T-cell (primary cell): ENCODE measurements around the gene BTG1. TPM values are rescaled to one million over a fixed set of nuclear protein-coding genes. Genes with fewer than 3 reads are reported as not detected.

ENCODE experiments used
- ATAC-seq, 4 experiments: fragments of 200-7000 bp in 3 of 4; fragments of 150-1000 bp in 1 of 4; cut with Tn5 transposase; replicated peaks in 1 of 4; 1 replicate in 3 of 4; 2 replicates in 1 of 4; pipeline ENCODE4 v1.10.0; 2021; ENCODE audit warnings: moderate library complexity in 3 of 4, mild to moderate bottlenecking in 2 of 4, moderate number of reproducible peaks in 1 of 4
- CTCF ChIA-PET, 2 donors: fragments of 300-600 bp; sonication (Branson Sonifier 250); formaldehyde crosslinking; loops; one replicate each; lab custom pipeline; 2022; ENCODE audit warnings: antibody characterized with exemption in 2 of 2; lab: Charles Lee
- POLR2A ChIA-PET, 2 donors: fragments of 300-600 bp; sonication (Branson Sonifier 250); formaldehyde crosslinking; loops; one replicate each; lab custom pipeline; 2022; ENCODE audit warnings: antibody characterized with exemption in 2 of 2; lab: Charles Lee
- DNase-seq, 35 experiments: peaks; one replicate each; pipeline versions ENCODE4 v3.0.0 to v3.0.0-alpha.2; 2013 to 2023
- H3K27ac ChIP-seq: one replicate; pipeline ENCODE4 v1.5.1; 2013; ENCODE audit warnings: low read length
- H3K27me3 ChIP-seq, 2 experiments: replicated peaks in 1 of 2; 1 replicate in 1 of 2; 2 replicates in 1 of 2; pipeline versions ENCODE4 v1.6.1 to v1.7.0; 2013; ENCODE audit warnings: low read length in 1 of 2, mixed read lengths in 1 of 2; ENCODE audit not compliant: control insufficient read depth in 2 of 2, insufficient read depth in 2 of 2; ENCODE audit errors: extremely low read depth in 1 of 2
- H3K36me3 ChIP-seq, 2 donors: 1 replicate in 1 of 2; 2 replicates in 1 of 2; pipeline versions ENCODE4 v1.6.1 to v1.7.0; 2013; ENCODE audit warnings: low read length in 1 of 2; ENCODE audit not compliant: control insufficient read depth in 2 of 2, insufficient read depth in 1 of 2; ENCODE audit errors: extremely low read depth in 1 of 2
- H3K4me1 ChIP-seq, 2 experiments: 1 replicate in 1 of 2; 2 replicates in 1 of 2; pipeline versions ENCODE4 v1.6.1 to v1.7.0; 2013; ENCODE audit warnings: low read length in 2 of 2, mixed read lengths in 1 of 2; ENCODE audit not compliant: insufficient read depth in 2 of 2, control insufficient read depth in 1 of 2; ENCODE audit errors: extremely low read depth in 1 of 2
- H3K4me3 ChIP-seq, 2 donors: 1 replicate in 1 of 2; 2 replicates in 1 of 2; pipeline versions ENCODE4 v1.5.1 to v1.7.0; 2013; ENCODE audit warnings: mild to moderate bottlenecking in 2 of 2, low read length in 1 of 2, moderate library complexity in 1 of 2; ENCODE audit not compliant: control insufficient read depth in 1 of 2; ENCODE audit errors: extremely low read depth in 1 of 2
- H3K9me3 ChIP-seq: 2 replicates; pipeline ENCODE4 v1.7.0; 2013
- H3K27ac Mint-ChIP-seq, 2 donors: one replicate each; pipeline ENCODE4 v1.8.0; 2020 to 2021; ENCODE audit warnings: mild to moderate bottlenecking in 2 of 2, mixed read lengths in 2 of 2
- H3K27me3 Mint-ChIP-seq, 2 donors: one replicate each; pipeline ENCODE4 v1.8.0; 2021 to 2022; ENCODE audit warnings: mixed read lengths in 2 of 2
- H3K36me3 Mint-ChIP-seq: one replicate; pipeline ENCODE4 v1.8.0; 2021; ENCODE audit warnings: mixed read lengths
- H3K4me1 Mint-ChIP-seq, 3 donors: one replicate each; pipeline ENCODE4 v1.8.0; 2020 to 2022; ENCODE audit warnings: mixed read lengths in 3 of 3, mild to moderate bottlenecking in 1 of 3
- H3K4me3 Mint-ChIP-seq, 3 donors: one replicate each; pipeline ENCODE4 v1.8.0; 2020 to 2022; ENCODE audit warnings: mild to moderate bottlenecking in 3 of 3, mixed read lengths in 3 of 3, moderate library complexity in 3 of 3
- H3K9me3 Mint-ChIP-seq, 3 donors: one replicate each; pipeline ENCODE4 v1.8.0; 2020 to 2022; ENCODE audit warnings: mixed read lengths in 3 of 3
- WGBS: methylation state at CpG from one replicate; pipeline ENCODE4 v1.1.5; 2013; ENCODE audit warnings: missing lambda C conversion rate; ENCODE audit not compliant: insufficient coverage; 5-methylcytosine and 5-hydroxymethylcytosine counted together
- total RNA-seq, 35 experiments: library from RNA in 6 of 35; stranded (reverse) in 6 of 35; fragments of 120-200 nt in 1 of 35; gene quantifications; one replicate each; pipeline versions ENCODE4 v1.2.1 to v1.2.4 and lab custom pipeline; 2013 to 2026

Gene BTG1
- total RNA-seq, 5 donors from 2014 or later (not counting 1 experiment from before 2014, with no cell fraction given) = 484 to 1,238 (median 551) TPM

GRCh38 chr12:92134638-92135274 lies 10.9 kb downstream of the BTG1 start:
- Histone ChIP-seq H3K9me3 (no peaks in the 10 kb centered on the region), H3K27me3 (no peaks in the 10 kb centered on the region), H3K4me3 (peak overlapping the region; percentile 38 to 77), H3K36me3 (peaks cover 0 to 4% of the 10 kb centered on the region in 2 donors), H3K4me1 (peaks cover 44 to 79% of the 10 kb centered on the region in 2 experiments), H3K27ac (peak overlapping the region; percentile 91)
- no CpG with 5 or more reads among the region's 5 CpGs for WGBS
- peak overlapping the region; percentile 100 for H3K4me3 Mint-ChIP-seq
- peak overlapping the region; percentile 88 to 99 for H3K27ac Mint-ChIP-seq
- CTCF ChIA-PET = interaction anchor here (0.6 to 3.7 kb wide), 9 partner anchors 11 to 752 kb away, joined by 3 to 13 read pairs (median 4); partner anchors contain the start of gene BTG1 (in 1 of the 2)
- POLR2A ChIA-PET = interaction anchor here (0.5 to 9.5 kb wide), 13 partner anchors 9 to 496 kb away, joined by 3 to 170 read pairs (median 3); partner anchors contain the start of gene BTG1 (in 1 of the 2)
- H3K9me3 Mint-ChIP-seq = no peaks in the 10 kb centered on the region
- H3K36me3 Mint-ChIP-seq = peaks cover 61% of the 10 kb centered on the region
- H3K27me3 Mint-ChIP-seq = no peaks in the 10 kb centered on the region
- peak in 3 of 4 experiments; percentile 31 to 38 (median 31) for ATAC-seq
- DNase-seq = no peak
- H3K4me1 Mint-ChIP-seq = peaks cover 77 to 90% (median 84%) of the 10 kb centered on the region in 3 donors

GRCh38 chr12:92133795-92134637 lies 11.6 kb downstream of the BTG1 start:
- no peaks in the 10 kb centered on the region for H3K9me3 ChIP-seq
- H3K27me3 Mint-ChIP-seq = no peaks in the 10 kb centered on the region
- H3K4me1 Mint-ChIP-seq = peaks cover 84 to 97% (median 92%) of the 10 kb centered on the region in 3 donors
- ChIA-PET POLR2A (interaction anchor here (0.5 to 9.5 kb wide), 19 partner anchors 9 to 476 kb away, joined by 3 to 170 read pairs (median 4); partner anchors contain the start of gene BTG1 (in 2 of the 2)), CTCF (interaction anchor here (0.5 to 1.6 kb wide), 9 partner anchors 20 to 752 kb away, joined by 3 to 11 read pairs (median 4); no protein-coding TSS in a partner anchor)
- H3K36me3 ChIP-seq = peaks cover 0 to 4% of the 10 kb centered on the region in 2 donors
- peak overlapping the region; percentile 44 to 77 for H3K4me3 ChIP-seq
- H3K27ac Mint-ChIP-seq = peak overlapping the region; percentile 88 to 99
- 0% methylated on average over 1 of the region's 3 CpGs for WGBS
- no peaks in the 10 kb centered on the region for H3K27me3 ChIP-seq
- peak overlapping the region; percentile 100 for H3K4me3 Mint-ChIP-seq
- H3K9me3 Mint-ChIP-seq = no peaks in the 10 kb centered on the region
- peak overlapping the region; percentile 91 for H3K27ac ChIP-seq
- no peak for DNase-seq
- peaks cover 59% of the 10 kb centered on the region for H3K36me3 Mint-ChIP-seq
- peaks cover 51 to 72% of the 10 kb centered on the region in 2 experiments for H3K4me1 ChIP-seq
- ATAC-seq = peak in 2 of 4 experiments; percentile 2 to 6

GRCh38 chr12:92133171-92133570 lies 12.5 kb downstream of the BTG1 start:
- no peaks in the 10 kb centered on the region for H3K9me3 Mint-ChIP-seq
- peaks cover 57 to 68% of the 10 kb centered on the region in 2 experiments for H3K4me1 ChIP-seq
- no peak for DNase-seq

GRCh38 chr12:92132288-92132687 lies 13.4 kb downstream of the BTG1 start:
- H3K36me3 Mint-ChIP-seq = peaks cover 59% of the 10 kb centered on the region
- CTCF ChIA-PET = interaction anchor here in 1 of 2 donors (0.7 to 1.3 kb wide), 4 partner anchors 9 to 750 kb away, joined by 3 to 7 read pairs (median 3); no protein-coding TSS in a partner anchor
- H3K36me3 ChIP-seq = peaks cover 0 to 4% of the 10 kb centered on the region in 2 donors

More at GRCh38 chr12:92133171-92133570, 12.5 kb downstream of the BTG1 start:
- Mint-ChIP-seq H3K4me3 (peak overlapping the region; percentile 100), H3K4me1 (peaks cover 92 to 98% (median 96%) of the 10 kb centered on the region in 3 donors), H3K36me3 (peaks cover 60% of the 10 kb centered on the region), H3K27me3 (no peaks in the 10 kb centered on the region), H3K27ac (peak overlapping the region; percentile 88 to 99)
- Histone ChIP-seq H3K36me3 (peaks cover 0 to 4% of the 10 kb centered on the region in 2 donors), H3K27ac (peak overlapping the region; percentile 91), H3K4me3 (peak overlapping the region; percentile 44 to 77), H3K27me3 (no peaks in the 10 kb centered on the region), H3K9me3 (no peaks in the 10 kb centered on the region)
- WGBS = no CpG with 5 or more reads among the region's 1 CpG
- ChIA-PET CTCF (interaction anchor here in 1 of 2 donors (0.6 to 1.1 kb wide), 4 partner anchors 8 to 555 kb away, joined by 3 to 4 read pairs (median 4); no protein-coding TSS in a partner anchor), POLR2A (interaction anchor here (0.6 to 9.5 kb wide), 10 partner anchors 10 to 475 kb away, joined by 3 to 170 read pairs (median 4); partner anchors contain the start of gene BTG1 (in 2 of the 2))
- peak in 2 of 4 experiments; percentile 4 to 17 for ATAC-seq

GRCh38 chr12:92130999-92131398 lies 14.6 kb downstream of the BTG1 start:
- 21% methylated on average over 2 of the region's 4 CpGs for WGBS
- Mint-ChIP-seq H3K27ac (peak overlapping the region; percentile 88 to 99), H3K4me1 (peaks cover 90 to 92% (median 91%) of the 10 kb centered on the region in 3 donors), H3K4me3 (peak overlapping the region; percentile 100), H3K27me3 (no peaks in the 10 kb centered on the region), H3K36me3 (peaks cover 54% of the 10 kb centered on the region), H3K9me3 (no peaks in the 10 kb centered on the region)
- H3K4me1 ChIP-seq = peaks cover 51 to 53% of the 10 kb centered on the region in 2 experiments
- H3K4me3 ChIP-seq = peak overlapping the region; percentile 25 to 26
- ChIA-PET CTCF (interaction anchor here in 1 of 2 donors (1.3 kb wide), 1 partner anchor 11 kb away, joined by 7 read pairs; no protein-coding TSS in a partner anchor), POLR2A (interaction anchor here (0.6 to 9.5 kb wide), 9 partner anchors 11 to 409 kb away, joined by 3 to 170 read pairs (median 4); partner anchors contain the start of gene BTG1 (in 2 of the 2))
- peak overlapping the region; percentile 91 for H3K27ac ChIP-seq
- H3K36me3 ChIP-seq = peaks cover 0 to 4% of the 10 kb centered on the region in 2 donors
- H3K27me3 ChIP-seq = no peaks in the 10 kb centered on the region
- ATAC-seq = peak in 2 of 4 experiments; percentile 17 to 21
- DNase-seq = no peak
- H3K9me3 ChIP-seq = no peaks in the 10 kb centered on the region

More at GRCh38 chr12:92132288-92132687, 13.4 kb downstream of the BTG1 start:
- peaks cover 57 to 64% of the 10 kb centered on the region in 2 experiments for H3K4me1 ChIP-seq
- ATAC-seq (peak in 1 of 4 experiments; percentile 30), DNase-seq (peak in 7 of 35 experiments; percentile 27 to 72 (median 31))
- H3K9me3 Mint-ChIP-seq = no peaks in the 10 kb centered on the region
- WGBS = no CpG with 5 or more reads among the region's 1 CpG
- no peaks in the 10 kb centered on the region for H3K9me3 ChIP-seq
- H3K4me3 ChIP-seq = peak overlapping the region; percentile 19 to 42
- H3K4me3 Mint-ChIP-seq = peak overlapping the region; percentile 100
- H3K4me1 Mint-ChIP-seq = peaks cover 93 to 95% (median 94%) of the 10 kb centered on the region in 3 donors
- H3K27me3 Mint-ChIP-seq = no peaks in the 10 kb centered on the region
- peak overlapping the region; percentile 88 to 99 for H3K27ac Mint-ChIP-seq
- peak overlapping the region; percentile 91 for H3K27ac ChIP-seq
- POLR2A ChIA-PET = interaction anchor here (0.5 to 9.5 kb wide), 11 partner anchors 12 to 625 kb away, joined by 3 to 170 read pairs (median 4); partner anchors contain the start of gene BTG1 (in 2 of the 2)
- H3K27me3 ChIP-seq = no peaks in the 10 kb centered on the region
